Activated CD4-positive, alpha-beta T cell treated with anti-CD3 and anti-CD28 coated beads, Interleukin-2, amount 50 U/mL, for 16 hours (primary cell): ENCODE measurements around the gene HOXB6.

ENCODE experiments used
- DNase-seq: peaks from one replicate; pipeline ENCODE4 v3.0.0-alpha.2; 2020

Gene HOXB6

GRCh38 chr17:48551214-48551555 is 53.6 kb downstream of the HOXB6 start:
- no peak for DNase-seq

- DNase-seq: no peak
Observed at GRCh38 chr17:48550502-48551213, 54.1 kb downstream of the HOXB6 start.

- no peak for DNase-seq
Observed at GRCh38 chr17:48549914-48550501, 54.8 kb downstream of the HOXB6 start.

- no peak for DNase-seq
Observed at GRCh38 chr17:48549281-48549630, 55.5 kb downstream of the HOXB6 start.

- DNase-seq: no peak
Observed at GRCh38 chr17:48548523-48549280, 56.1 kb downstream of the HOXB6 start.

GRCh38 chr17:48547808-48548522 is 56.8 kb downstream of the HOXB6 start:
- DNase-seq: peak; percentile 56

- DNase-seq: peak; percentile 27
Observed at GRCh38 chr17:48546924-48547807, 57.6 kb downstream of the HOXB6 start.

GRCh38 chr17:48546137-48546923 is 58.5 kb downstream of the HOXB6 start:
- DNase-seq: no peak
